ENCODE measurements around the gene ACCS.

DNA sequence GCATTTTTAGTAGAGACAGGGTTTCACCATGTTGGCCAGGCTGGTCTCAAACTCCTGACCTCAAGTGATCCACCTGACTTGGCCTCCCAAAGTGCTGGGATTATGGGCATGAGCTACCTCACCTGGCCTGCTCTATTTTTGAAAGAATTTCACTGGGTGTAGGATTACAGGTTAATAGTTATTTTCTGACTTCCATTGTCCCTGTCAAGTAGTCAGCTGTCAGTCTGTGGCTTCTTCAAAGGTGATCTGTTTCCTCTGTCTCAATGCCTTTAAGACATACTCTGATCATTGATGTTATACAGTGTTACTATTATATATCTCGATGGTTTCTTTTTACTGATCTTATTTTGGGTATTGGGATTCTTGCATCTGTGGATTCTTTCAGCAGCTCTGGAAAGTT, 19.3 kb downstream of the ACCS start:
- TF ChIP-seq CTCF (IDR thresholded peaks at IDR 0.05) (no peak), EP300 (IDR thresholded peaks at IDR 0.05) (no peak), POLR2A (IDR thresholded peaks at IDR 0.05) (no peak)

All from suprapubic skin (tissue), 3 donors.